Right lobe of liver (tissue), 4 donors: ENCODE measurements around the gene CCR5.

Experiments
- POLR2A ChIP-seq: fragments of 450-650 bp; IDR thresholded peaks from one replicate; pipeline ENCODE4 v1.6.1; 2017; ENCODE audit warnings: antibody characterized with exemption, mild to moderate bottlenecking
- TF ChIP-seq, protein P1 (sequence below), 4 donors: fragments of 200-600 bp in 3 of 4; fragments of 450-650 bp in 1 of 4; IDR thresholded peaks; one replicate each; pipeline versions ENCODE4 v1.5.1 to v1.8.0; 2016 to 2022; ENCODE audit warnings: antibody characterized with exemption in 4 of 4, mild to moderate bottlenecking in 2 of 4
- donor health status: DM: no; HTN: no; CAD: no.
- donor health status: DM: no; HTN: no; CAD: no.
- donor health status: DM: no; HTN: yes; CAD: no.

DNA sequence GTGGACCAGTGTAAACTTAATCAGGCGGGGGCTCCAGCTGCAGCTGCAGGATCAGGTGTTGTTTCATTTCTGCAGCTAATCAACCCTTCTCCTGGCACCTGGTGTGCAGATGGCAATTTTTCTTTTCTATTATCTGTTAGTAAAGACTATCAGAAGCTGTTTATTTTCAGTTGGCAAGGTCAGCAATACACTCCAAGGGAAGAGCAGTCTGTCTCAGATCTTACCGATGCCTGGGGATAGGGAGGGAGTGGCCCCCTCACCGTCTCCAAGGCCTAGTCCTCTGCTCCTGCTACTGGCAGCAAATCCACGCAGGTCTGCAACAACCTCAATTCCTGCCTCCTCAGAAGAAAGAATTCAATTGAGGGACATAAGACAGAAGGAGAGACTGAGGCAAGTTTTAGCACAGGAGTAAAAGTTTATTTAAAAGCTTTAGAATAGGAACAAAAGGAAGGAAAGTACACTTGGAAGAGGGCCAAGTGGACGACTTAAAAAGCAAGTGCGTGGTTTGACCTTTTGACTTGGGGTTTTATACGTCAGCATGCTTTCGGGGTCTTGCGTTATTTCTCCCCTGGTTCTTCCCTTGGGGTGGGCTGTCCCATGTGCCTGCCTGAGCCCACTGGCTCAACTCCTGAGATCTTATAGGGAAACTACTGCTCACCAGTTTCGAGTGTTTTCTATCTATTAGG lies 45.5 kb downstream of the CCR5 start:
- TF ChIP-seq, protein P1, sequence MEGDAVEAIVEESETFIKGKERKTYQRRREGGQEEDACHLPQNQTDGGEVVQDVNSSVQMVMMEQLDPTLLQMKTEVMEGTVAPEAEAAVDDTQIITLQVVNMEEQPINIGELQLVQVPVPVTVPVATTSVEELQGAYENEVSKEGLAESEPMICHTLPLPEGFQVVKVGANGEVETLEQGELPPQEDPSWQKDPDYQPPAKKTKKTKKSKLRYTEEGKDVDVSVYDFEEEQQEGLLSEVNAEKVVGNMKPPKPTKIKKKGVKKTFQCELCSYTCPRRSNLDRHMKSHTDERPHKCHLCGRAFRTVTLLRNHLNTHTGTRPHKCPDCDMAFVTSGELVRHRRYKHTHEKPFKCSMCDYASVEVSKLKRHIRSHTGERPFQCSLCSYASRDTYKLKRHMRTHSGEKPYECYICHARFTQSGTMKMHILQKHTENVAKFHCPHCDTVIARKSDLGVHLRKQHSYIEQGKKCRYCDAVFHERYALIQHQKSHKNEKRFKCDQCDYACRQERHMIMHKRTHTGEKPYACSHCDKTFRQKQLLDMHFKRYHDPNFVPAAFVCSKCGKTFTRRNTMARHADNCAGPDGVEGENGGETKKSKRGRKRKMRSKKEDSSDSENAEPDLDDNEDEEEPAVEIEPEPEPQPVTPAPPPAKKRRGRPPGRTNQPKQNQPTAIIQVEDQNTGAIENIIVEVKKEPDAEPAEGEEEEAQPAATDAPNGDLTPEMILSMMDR (IDR thresholded peaks at IDR 0.05) = no peak
- TF ChIP-seq POLR2A = no peak
